HepG2 (cell line): ENCODE data around the gene UPK1A. TPM values are rescaled to one million over a fixed set of nuclear protein-coding genes. Genes with fewer than 3 reads are reported as not detected.

ENCODE experiments used
- CBX5 ChIP-seq: sonication (generic); formaldehyde crosslinking; IDR thresholded peaks from 2 replicates; pipeline ENCODE4 v1.4.0; 2020; ENCODE audit warnings: missing genetic modification reagents, borderline replicate concordance
- IKZF1 ChIP-seq: fragments of 450-650 bp; IDR thresholded peaks from 2 replicates; pipeline ENCODE4 v1.7.1; 2016
- NFE2L1 ChIP-seq: sonication (generic); formaldehyde crosslinking; IDR thresholded peaks from 2 replicates; pipeline ENCODE4 v1.4.0; 2020; ENCODE audit warnings: missing genetic modification reagents, mild to moderate bottlenecking, borderline replicate concordance
- POLR2AphosphoS2 ChIP-seq: IDR thresholded peaks from 2 replicates; pipeline ENCODE4 v1.6.1; 2011; ENCODE audit warnings: low read depth, low read length, improper control_type of control experiment
- SOX13 ChIP-seq, 3 experiments: fragments of 450-650 bp in 1 of 3; sonication (generic) in 1 of 3; formaldehyde crosslinking in 1 of 3; IDR thresholded peaks in 2 of 3; conservative IDR thresholded peaks in 1 of 3; 2 replicates each; pipeline versions ENCODE4 v1.5.0 to v1.6.1; 2016 to 2020; ENCODE audit warnings: antibody characterized with exemption in 1 of 3, mild to moderate bottlenecking in 1 of 3, missing compliant biosample characterization in 1 of 3, missing genetic modification reagents in 1 of 3, moderate library complexity in 1 of 3
- ZBTB42 ChIP-seq: sonication (generic); formaldehyde crosslinking; IDR thresholded peaks from 2 replicates; pipeline ENCODE4 v1.5.0; 2020; ENCODE audit warnings: mild to moderate bottlenecking, missing genetic modification reagents
- ZFAT ChIP-seq: sonication (generic); formaldehyde crosslinking; conservative IDR thresholded peaks from 2 replicates; pipeline ENCODE4 v1.8.1; 2023; ENCODE audit warnings: missing genetic modification reagents, inconsistent platforms
- ZNF264 ChIP-seq: sonication (generic); formaldehyde crosslinking; IDR thresholded peaks from 2 replicates; pipeline ENCODE4 v1.4.0; 2020; ENCODE audit warnings: missing genetic modification reagents
- ZNF431 ChIP-seq: sonication (generic); formaldehyde crosslinking; IDR thresholded peaks from 2 replicates; pipeline ENCODE4 v1.9.0; 2022; ENCODE audit warnings: missing genetic modification reagents, low read depth, mild to moderate bottlenecking, borderline replicate concordance
- ZNF44 ChIP-seq: sonication (generic); formaldehyde crosslinking; IDR thresholded peaks from 2 replicates; pipeline ENCODE4 v1.5.1; 2020; ENCODE audit warnings: mild to moderate bottlenecking, missing genetic modification reagents
- ZNF879 ChIP-seq: sonication (generic); formaldehyde crosslinking; IDR thresholded peaks from 2 replicates; pipeline ENCODE4 v1.8.1; 2023; ENCODE audit warnings: missing genetic modification reagents
- polyA plus RNA-seq, 8 experiments: library from polyadenylated mRNA; depleted of rRNA in 3 of 8; stranded (reverse) in 7 of 8; unstranded in 1 of 8; fragments of >200 nt; fragmentation: Illumina TruSeq in 4 of 8; extraction: Trizol in 4 of 8; gene quantifications; 2 replicates each; pipeline versions ENCODE4 v1.2.1 to v1.2.3, GENCODE V29; 2011 to 2016; ENCODE audit warnings: low read depth in 4 of 8, missing spikeins in 1 of 8, mixed read lengths in 1 of 8; ENCODE audit not compliant: insufficient read depth in 1 of 8
- total RNA-seq, 5 experiments: library from RNA; depleted of rRNA; stranded (reverse); fragments of >200 nt; fragmentation: Illumina TruSeq; extraction: Trizol; gene quantifications; 2 replicates each; pipeline ENCODE4 v1.2.3, GENCODE V29; 2016; ENCODE audit warnings: low read depth in 1 of 5
- TF ChIP-seq, protein P1 (sequence below): sonication (generic); formaldehyde crosslinking; IDR thresholded peaks from 2 replicates; pipeline ENCODE4 v1.8.0; 2022; ENCODE audit warnings: low read depth, missing genetic modification reagents
- TF ChIP-seq, protein P2 (sequence below): sonication (generic); formaldehyde crosslinking; IDR thresholded peaks from 2 replicates; pipeline ENCODE4 v1.4.0; 2020; ENCODE audit warnings: missing genetic modification reagents
- TF ChIP-seq, protein P3 (sequence below): sonication (generic); formaldehyde crosslinking; IDR thresholded peaks from 2 replicates; pipeline ENCODE4 v1.4.0; 2020; ENCODE audit warnings: missing genetic modification reagents
- TF ChIP-seq, protein P4 (sequence below): IDR thresholded peaks from 2 replicates; pipeline ENCODE4 v1.6.1; 2018; ENCODE audit warnings: missing genetic modification reagents

The UPK1A gene
- total and polyA plus RNA-seq, 2 of the 13 experiments (the other 11 are each of a cell fraction or from before 2014, with no cell fraction given), result 2.9 TPM; not detected in 1

DNA sequence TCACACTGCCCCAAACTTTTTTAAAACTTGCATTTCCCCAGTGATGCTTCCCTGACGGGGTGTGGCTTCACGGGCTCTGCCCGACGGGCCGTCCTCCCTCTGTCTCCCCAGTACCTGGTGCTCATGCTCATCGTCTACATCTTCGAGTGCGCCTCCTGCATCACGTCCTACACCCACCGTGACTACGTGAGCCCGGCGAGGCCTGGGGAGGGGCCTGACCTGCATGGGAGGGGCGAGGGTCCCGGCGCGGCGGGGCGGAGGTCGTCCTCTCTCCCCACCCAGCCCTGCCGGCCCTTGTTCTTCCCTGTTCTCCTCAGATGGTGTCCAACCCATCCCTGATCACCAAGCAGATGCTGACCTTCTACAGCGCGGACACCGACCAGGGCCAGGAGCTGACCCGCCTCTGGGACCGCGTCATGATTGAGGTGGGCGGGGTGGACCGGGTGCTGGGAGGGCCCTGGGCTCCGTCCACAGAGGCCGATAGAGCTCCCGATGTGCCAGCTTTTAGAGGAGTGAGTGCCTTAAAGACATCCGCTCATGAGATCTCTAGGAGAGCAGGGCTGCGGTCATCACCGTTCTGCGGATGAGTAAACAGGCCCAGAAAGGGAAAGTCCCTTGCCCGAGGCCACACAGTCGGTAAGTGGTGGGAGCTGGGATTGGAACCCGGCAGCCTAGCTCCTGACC is 6.9 kb downstream of the UPK1A start (continued):
- TF ChIP-seq SOX13 (IDR thresholded peaks at IDR 0.05) (no peak), SOX13 (CRISPR knock-in tag; conservative IDR thresholded peaks at IDR 0.05 in 1 of 2, IDR thresholded peaks at IDR 0.05 in 1 of 2) (no peak), NFE2L1 (CRISPR knock-in tag) (no peak), ZFAT (CRISPR knock-in tag) (no peak), ZNF879 (CRISPR knock-in tag) (no peak), ZBTB42 (no peak), ZNF44 (0 out of 2 replicates have a peak, but pooled peaks have one; percentile 17), POLR2AphosphoS2 (no peak), ZNF431 (CRISPR knock-in tag) (no peak), IKZF1 (no peak), ZNF264 (no peak), CBX5 (no peak)
- TF ChIP-seq, protein P1, sequence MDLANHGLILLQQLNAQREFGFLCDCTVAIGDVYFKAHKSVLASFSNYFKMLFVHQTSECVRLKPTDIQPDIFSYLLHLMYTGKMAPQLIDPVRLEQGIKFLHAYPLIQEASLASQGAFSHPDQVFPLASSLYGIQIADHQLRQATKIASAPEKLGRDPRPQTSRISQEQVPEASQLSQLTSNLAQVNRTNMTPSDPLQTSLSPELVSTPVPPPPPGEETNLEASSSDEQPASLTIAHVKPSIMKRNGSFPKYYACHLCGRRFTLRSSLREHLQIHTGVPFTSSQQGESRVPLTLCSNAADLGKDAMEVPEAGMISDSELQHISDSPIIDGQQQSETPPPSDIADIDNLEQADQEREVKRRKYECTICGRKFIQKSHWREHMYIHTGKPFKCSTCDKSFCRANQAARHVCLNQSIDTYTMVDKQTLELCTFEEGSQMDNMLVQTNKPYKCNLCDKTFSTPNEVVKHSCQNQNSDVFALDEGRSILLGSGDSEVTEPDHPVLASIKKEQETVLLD, result no peak
- TF ChIP-seq, protein P2, sequence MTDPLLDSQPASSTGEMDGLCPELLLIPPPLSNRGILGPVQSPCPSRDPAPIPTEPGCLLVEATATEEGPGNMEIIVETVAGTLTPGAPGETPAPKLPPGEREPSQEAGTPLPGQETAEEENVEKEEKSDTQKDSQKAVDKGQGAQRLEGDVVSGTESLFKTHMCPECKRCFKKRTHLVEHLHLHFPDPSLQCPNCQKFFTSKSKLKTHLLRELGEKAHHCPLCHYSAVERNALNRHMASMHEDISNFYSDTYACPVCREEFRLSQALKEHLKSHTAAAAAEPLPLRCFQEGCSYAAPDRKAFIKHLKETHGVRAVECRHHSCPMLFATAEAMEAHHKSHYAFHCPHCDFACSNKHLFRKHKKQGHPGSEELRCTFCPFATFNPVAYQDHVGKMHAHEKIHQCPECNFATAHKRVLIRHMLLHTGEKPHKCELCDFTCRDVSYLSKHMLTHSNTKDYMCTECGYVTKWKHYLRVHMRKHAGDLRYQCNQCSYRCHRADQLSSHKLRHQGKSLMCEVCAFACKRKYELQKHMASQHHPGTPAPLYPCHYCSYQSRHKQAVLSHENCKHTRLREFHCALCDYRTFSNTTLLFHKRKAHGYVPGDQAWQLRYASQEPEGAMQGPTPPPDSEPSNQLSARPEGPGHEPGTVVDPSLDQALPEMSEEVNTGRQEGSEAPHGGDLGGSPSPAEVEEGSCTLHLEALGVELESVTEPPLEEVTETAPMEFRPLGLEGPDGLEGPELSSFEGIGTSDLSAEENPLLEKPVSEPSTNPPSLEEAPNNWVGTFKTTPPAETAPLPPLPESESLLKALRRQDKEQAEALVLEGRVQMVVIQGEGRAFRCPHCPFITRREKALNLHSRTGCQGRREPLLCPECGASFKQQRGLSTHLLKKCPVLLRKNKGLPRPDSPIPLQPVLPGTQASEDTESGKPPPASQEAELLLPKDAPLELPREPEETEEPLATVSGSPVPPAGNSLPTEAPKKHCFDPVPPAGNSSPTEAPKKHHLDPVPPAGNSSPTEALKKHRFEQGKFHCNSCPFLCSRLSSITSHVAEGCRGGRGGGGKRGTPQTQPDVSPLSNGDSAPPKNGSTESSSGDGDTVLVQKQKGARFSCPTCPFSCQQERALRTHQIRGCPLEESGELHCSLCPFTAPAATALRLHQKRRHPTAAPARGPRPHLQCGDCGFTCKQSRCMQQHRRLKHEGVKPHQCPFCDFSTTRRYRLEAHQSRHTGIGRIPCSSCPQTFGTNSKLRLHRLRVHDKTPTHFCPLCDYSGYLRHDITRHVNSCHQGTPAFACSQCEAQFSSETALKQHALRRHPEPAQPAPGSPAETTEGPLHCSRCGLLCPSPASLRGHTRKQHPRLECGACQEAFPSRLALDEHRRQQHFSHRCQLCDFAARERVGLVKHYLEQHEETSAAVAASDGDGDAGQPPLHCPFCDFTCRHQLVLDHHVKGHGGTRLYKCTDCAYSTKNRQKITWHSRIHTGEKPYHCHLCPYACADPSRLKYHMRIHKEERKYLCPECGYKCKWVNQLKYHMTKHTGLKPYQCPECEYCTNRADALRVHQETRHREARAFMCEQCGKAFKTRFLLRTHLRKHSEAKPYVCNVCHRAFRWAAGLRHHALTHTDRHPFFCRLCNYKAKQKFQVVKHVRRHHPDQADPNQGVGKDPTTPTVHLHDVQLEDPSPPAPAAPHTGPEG, result no peak
- TF ChIP-seq, protein P3, sequence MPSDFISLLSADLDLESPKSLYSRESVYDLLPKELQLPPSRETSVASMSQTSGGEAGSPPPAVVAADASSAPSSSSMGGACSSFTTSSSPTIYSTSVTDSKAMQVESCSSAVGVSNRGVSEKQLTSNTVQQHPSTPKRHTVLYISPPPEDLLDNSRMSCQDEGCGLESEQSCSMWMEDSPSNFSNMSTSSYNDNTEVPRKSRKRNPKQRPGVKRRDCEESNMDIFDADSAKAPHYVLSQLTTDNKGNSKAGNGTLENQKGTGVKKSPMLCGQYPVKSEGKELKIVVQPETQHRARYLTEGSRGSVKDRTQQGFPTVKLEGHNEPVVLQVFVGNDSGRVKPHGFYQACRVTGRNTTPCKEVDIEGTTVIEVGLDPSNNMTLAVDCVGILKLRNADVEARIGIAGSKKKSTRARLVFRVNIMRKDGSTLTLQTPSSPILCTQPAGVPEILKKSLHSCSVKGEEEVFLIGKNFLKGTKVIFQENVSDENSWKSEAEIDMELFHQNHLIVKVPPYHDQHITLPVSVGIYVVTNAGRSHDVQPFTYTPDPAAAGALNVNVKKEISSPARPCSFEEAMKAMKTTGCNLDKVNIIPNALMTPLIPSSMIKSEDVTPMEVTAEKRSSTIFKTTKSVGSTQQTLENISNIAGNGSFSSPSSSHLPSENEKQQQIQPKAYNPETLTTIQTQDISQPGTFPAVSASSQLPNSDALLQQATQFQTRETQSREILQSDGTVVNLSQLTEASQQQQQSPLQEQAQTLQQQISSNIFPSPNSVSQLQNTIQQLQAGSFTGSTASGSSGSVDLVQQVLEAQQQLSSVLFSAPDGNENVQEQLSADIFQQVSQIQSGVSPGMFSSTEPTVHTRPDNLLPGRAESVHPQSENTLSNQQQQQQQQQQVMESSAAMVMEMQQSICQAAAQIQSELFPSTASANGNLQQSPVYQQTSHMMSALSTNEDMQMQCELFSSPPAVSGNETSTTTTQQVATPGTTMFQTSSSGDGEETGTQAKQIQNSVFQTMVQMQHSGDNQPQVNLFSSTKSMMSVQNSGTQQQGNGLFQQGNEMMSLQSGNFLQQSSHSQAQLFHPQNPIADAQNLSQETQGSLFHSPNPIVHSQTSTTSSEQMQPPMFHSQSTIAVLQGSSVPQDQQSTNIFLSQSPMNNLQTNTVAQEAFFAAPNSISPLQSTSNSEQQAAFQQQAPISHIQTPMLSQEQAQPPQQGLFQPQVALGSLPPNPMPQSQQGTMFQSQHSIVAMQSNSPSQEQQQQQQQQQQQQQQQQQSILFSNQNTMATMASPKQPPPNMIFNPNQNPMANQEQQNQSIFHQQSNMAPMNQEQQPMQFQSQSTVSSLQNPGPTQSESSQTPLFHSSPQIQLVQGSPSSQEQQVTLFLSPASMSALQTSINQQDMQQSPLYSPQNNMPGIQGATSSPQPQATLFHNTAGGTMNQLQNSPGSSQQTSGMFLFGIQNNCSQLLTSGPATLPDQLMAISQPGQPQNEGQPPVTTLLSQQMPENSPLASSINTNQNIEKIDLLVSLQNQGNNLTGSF, result no peak
- TF ChIP-seq, protein P4, sequence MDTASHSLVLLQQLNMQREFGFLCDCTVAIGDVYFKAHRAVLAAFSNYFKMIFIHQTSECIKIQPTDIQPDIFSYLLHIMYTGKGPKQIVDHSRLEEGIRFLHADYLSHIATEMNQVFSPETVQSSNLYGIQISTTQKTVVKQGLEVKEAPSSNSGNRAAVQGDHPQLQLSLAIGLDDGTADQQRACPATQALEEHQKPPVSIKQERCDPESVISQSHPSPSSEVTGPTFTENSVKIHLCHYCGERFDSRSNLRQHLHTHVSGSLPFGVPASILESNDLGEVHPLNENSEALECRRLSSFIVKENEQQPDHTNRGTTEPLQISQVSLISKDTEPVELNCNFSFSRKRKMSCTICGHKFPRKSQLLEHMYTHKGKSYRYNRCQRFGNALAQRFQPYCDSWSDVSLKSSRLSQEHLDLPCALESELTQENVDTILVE (CRISPR knock-in tag), result no peak
